Skeletal muscle tissue (tissue), 4 donors: ENCODE data around the gene MTA1. TPM values are rescaled to one million over a fixed set of nuclear protein-coding genes. Genes with fewer than 3 reads are reported as not detected.

Experiments used
- H3K27ac ChIP-seq: one replicate; pipeline ENCODE4 v1.7.0; 2013; ENCODE audit warnings: mild to moderate bottlenecking, low read depth, low read length, inconsistent platforms
- H3K27me3 ChIP-seq, 3 donors: one replicate each; pipeline ENCODE4 v1.7.0; 2013; ENCODE audit warnings: low read length in 3 of 3; ENCODE audit not compliant: control insufficient read depth in 3 of 3, insufficient read depth in 3 of 3
- H3K36me3 ChIP-seq, 3 donors: one replicate each; pipeline ENCODE4 v1.7.0; 2013; ENCODE audit warnings: low read length in 3 of 3; ENCODE audit not compliant: control insufficient read depth in 3 of 3, insufficient read depth in 3 of 3
- H3K4me1 ChIP-seq, 3 donors: one replicate each; pipeline ENCODE4 v1.7.0; 2013; ENCODE audit warnings: low read length in 3 of 3, mild to moderate bottlenecking in 3 of 3; ENCODE audit not compliant: control insufficient read depth in 3 of 3, insufficient read depth in 3 of 3
- H3K4me3 ChIP-seq, 3 donors: one replicate each; pipeline ENCODE4 v1.7.0; 2013; ENCODE audit warnings: low read length in 3 of 3
- H3K9ac ChIP-seq, 3 donors: one replicate each; pipeline ENCODE4 v1.7.0; 2013; ENCODE audit warnings: low read length in 3 of 3, mild to moderate bottlenecking in 3 of 3, moderate library complexity in 2 of 3, low read depth in 1 of 3
- H3K9me3 ChIP-seq, 3 donors: one replicate each; pipeline ENCODE4 v1.7.0; 2013; ENCODE audit warnings: low read length in 3 of 3; ENCODE audit not compliant: control insufficient read depth in 3 of 3
- total RNA-seq: library from RNA; depleted of rRNA; stranded (reverse); fragments of >200 nt; gene quantifications from one replicate; pipeline ENCODE4 v1.2.3, GENCODE V29; 2014
- donor health status: Osteomylitis.

MTA1 gene
- total RNA-seq, 1 donor from 2014 or later = 19.3 TPM

DNA sequence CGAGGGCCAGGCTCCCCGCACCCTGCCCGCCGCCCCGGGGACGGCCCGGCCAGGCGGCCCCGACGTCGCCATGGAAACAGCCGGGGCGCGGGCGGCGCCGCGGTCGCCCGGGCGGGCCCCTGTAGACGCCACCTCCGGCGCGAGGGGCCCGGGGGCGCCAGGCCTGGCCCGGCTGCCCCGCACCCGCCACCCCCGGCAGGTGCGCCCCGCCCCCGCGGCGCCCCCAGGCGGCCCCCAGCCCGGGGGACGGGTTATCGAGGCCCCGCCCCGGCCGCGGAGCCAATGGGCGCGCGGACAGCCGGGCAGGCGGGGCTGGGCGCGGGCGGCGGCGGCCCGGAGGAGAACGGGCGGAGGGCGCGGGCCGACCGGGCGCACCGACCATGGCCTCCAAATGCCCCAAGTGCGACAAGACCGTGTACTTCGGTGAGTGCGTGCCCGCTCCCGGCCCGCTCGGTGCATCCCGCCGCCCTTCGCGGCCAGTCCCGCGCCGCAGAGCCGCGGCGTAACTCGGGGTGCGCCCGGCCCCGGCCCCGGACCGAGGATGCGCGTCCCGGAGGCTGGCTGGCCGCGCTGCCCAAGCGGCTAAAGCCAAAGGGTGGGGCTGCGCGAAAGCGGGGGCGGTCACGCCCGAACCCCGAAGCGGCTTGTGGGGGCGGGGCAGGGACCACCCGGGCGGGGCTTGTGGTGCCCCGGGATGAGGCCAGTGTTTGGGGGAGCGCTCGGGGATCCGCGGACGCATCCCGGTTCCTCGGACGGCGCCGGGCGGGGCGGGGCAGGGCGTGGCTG, 55.0 kb downstream of the MTA1 start, which contains the start of gene CRIP2:
Gene CRIP2, plus strand, starts transcription at position 339 of the 786 bp plus-strand sequence. Its CDS starts 42 bp downstream, at position 381.
- peaks cover 0 to 6% (median 0%) of the 10 kb centered on the region in 3 donors for H3K27me3 ChIP-seq
- no peaks in the 10 kb centered on the region for H3K9me3 ChIP-seq
- peak within 1 kb of the TSS; percentile 66 to 78 (median 67) for H3K4me3 ChIP-seq
- H3K36me3 ChIP-seq = peaks cover 0 to 2% (median 1%) of the 10 kb centered on the region in 3 donors
- peak within 1 kb of the TSS; percentile 82 for H3K27ac ChIP-seq
- H3K4me1 ChIP-seq = peaks cover 37 to 53% (median 53%) of the 10 kb centered on the region in 3 donors
- H3K9ac ChIP-seq = peak within 1 kb of the TSS; percentile 70 to 78 (median 70)

DNA sequence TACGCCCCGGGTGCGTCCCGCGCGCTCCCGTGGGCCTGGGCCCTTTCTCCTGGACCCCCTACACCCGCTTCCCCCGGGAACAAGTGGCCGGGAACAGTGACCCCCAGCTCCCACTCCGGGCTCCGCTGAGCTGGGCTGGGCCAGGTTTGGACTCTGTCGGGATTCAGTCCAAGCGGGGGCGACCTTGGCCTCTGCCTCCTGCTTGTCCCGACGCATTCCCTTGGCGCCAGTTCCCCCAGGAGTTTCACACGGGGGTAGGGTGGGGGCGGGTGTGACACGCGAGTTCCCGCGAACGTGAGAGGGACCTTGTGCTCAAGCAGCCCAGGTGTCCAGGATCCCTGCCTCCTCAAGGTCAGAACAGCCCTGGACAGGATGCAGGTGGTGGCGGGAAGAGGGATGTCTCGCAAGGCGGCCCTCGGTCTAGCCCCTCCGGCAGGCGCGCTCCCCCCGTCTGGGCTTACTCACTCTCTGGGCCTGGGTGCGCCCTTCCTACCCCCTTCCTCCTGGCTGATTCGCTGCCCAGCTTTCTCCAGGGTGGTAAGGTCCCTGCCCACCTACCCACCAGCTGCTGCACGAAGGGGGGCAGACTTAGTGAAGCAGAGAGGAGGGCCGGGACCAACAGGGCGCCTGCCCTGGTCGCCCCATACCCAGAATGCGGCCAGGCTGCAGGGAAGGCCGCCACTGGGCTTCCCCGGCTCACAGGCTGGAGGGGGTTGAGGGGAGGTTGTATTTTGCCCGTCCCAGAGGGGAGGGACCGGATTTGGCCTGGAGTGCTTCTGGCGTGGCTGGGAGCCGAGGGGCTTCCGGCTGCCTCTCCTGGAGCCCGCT, 55.9 kb downstream of the MTA1 start:
- peak overlapping the region; percentile 82 for H3K27ac ChIP-seq
- peak overlapping the region; percentile 66 to 78 (median 67) for H3K4me3 ChIP-seq
- no peaks in the 10 kb centered on the region for H3K9me3 ChIP-seq
- H3K9ac ChIP-seq = peak overlapping the region; percentile 70 to 78 (median 70)
- H3K27me3 ChIP-seq = peaks cover 0 to 9% (median 0%) of the 10 kb centered on the region in 3 donors
- H3K36me3 ChIP-seq = peaks cover 0 to 2% (median 0%) of the 10 kb centered on the region in 3 donors
- H3K4me1 ChIP-seq = peaks cover 42 to 59% (median 59%) of the 10 kb centered on the region in 3 donors

DNA sequence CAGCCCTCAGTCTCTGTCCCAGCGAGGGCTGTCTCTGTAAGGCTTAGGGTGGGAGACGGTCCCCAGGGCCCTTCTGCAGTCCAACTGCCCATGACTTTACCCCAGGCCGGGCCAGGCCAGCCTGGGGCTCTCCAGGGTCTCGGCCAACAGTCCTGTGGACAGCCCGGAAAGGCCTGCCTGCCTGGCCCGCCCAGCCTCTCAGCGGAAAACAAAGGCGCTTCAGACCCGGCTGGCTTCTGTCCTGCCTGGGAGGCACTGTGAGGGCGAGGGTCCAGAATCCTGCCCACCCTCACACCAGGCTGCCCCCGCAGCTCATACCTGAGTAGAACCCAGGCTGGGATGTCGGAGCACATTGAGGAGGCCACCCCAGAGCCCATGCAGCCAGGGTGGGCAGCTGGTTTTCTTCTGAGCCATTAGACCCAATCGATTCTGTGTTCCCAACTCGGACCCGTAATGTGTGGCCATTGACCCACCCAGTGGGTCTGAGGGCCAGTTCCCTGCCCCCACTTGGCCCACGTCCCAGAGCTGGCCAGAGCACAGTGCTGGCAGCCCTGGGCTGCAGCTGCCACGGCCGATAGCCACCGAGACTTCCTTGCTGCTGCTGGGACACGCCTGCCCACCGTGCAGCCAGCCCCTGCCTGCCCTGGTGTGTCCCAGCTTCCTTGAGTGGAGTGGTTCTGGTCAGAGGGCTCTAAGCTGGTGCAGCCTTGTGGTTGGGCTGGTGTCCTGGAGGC, 56.6 kb downstream of the MTA1 start:
- peak overlapping the region; percentile 70 to 78 (median 70) for H3K9ac ChIP-seq
- peak overlapping the region; percentile 66 to 78 (median 67) for H3K4me3 ChIP-seq
- no peaks in the 10 kb centered on the region for H3K9me3 ChIP-seq
- no peaks in the 10 kb centered on the region for H3K36me3 ChIP-seq
- H3K27me3 ChIP-seq = peaks cover 0 to 12% (median 0%) of the 10 kb centered on the region in 3 donors
- peaks cover 48 to 61% (median 60%) of the 10 kb centered on the region in 3 donors for H3K4me1 ChIP-seq
- peak overlapping the region; percentile 82 for H3K27ac ChIP-seq

DNA sequence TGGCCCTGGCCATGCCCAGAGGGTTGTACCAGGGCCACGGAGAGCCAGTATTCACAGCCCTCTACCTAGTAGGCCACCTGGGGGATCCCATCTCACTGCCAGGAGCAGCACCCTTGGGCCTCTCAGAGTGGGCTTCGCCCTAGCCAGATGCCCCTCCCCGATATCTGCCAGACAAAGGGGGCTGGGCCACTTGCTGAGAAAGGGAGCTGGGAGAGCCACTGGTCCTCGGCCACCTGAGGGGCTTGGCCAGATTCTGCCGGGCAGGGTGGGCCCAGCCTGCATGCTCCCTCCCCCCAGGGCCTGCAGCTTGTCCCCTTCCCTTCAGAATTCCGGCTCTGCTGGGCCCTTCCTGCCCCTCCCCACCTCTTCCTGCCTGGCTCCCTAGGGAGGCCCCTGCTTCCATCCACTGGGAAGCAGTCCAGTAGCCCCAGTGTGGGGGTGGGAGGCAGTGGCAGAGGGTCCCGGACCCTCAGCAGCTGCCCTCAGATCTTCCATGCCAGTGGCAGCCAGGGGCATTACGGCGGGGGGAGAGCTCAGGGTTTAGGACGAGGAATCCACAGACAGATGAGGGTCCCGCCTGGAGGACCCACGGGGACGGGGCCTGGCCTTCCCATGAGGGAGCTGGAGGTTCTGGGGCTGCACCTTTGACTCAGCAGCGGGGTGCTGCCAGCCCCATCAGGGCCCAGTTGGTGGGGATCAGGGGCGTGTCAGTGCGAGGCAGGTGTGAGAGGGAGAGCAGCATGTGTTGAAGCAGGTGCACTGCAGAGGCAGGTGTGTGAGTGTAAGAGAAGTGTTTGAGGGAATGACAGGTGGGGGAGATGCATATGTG, 57.4 kb downstream of the MTA1 start:
- Histone ChIP-seq H3K36me3 (no peaks in the 10 kb centered on the region), H3K27me3 (peaks cover 0 to 16% (median 0%) of the 10 kb centered on the region in 3 donors), H3K4me3 (peak overlapping the region; percentile 66 to 78 (median 67)), H3K27ac (peak overlapping the region; percentile 82), H3K4me1 (peaks cover 47 to 62% (median 62%) of the 10 kb centered on the region in 3 donors), H3K9me3 (no peaks in the 10 kb centered on the region), H3K9ac (peak overlapping the region; percentile 70 to 78 (median 70))

DNA sequence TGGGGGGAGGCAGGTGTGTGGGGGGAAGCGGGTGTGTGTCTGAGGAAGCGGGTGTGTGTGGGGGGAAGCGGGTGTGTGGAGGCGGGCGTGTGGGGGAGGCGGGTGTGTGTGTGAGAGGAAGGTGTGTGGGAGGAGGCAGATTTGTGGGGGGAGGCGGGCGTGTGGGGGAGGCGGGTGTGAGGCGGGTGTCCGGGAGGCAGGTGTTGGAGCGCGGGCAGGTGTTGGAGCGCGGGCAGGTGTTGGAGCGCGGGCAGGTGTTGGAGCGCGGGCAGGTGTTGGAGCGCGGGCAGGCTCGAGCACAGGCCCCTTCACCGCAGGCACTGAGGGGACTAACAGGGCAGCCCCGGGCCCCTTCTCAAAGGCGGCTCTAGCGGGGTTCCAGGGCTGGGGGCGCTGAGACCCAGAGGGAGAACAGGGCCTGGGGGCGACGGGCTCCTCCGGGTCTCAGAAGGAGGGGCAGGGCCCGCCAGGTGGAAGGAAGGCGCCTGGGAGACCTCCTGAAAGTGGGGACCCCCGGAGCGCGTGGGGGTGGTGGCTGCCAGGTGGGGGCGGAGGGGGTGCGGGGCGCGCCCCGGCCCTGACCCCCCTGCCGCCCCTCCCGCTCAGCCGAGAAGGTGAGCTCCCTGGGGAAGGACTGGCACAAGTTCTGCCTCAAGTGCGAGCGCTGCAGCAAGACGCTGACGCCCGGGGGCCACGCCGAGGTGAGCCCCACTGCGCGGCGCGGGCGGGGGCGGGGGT, 58.2 kb downstream of the MTA1 start:
- peaks cover 47 to 62% (median 62%) of the 10 kb centered on the region in 3 donors for H3K4me1 ChIP-seq
- peak overlapping the region; percentile 82 for H3K27ac ChIP-seq
- H3K36me3 ChIP-seq = no peaks in the 10 kb centered on the region
- H3K4me3 ChIP-seq = peak overlapping the region in 2 of 3 donors; percentile 56 to 78
- H3K27me3 ChIP-seq = peaks cover 0 to 24% (median 0%) of the 10 kb centered on the region in 3 donors
- H3K9ac ChIP-seq = no peak overlapping the region
- H3K9me3 ChIP-seq = no peaks in the 10 kb centered on the region

DNA sequence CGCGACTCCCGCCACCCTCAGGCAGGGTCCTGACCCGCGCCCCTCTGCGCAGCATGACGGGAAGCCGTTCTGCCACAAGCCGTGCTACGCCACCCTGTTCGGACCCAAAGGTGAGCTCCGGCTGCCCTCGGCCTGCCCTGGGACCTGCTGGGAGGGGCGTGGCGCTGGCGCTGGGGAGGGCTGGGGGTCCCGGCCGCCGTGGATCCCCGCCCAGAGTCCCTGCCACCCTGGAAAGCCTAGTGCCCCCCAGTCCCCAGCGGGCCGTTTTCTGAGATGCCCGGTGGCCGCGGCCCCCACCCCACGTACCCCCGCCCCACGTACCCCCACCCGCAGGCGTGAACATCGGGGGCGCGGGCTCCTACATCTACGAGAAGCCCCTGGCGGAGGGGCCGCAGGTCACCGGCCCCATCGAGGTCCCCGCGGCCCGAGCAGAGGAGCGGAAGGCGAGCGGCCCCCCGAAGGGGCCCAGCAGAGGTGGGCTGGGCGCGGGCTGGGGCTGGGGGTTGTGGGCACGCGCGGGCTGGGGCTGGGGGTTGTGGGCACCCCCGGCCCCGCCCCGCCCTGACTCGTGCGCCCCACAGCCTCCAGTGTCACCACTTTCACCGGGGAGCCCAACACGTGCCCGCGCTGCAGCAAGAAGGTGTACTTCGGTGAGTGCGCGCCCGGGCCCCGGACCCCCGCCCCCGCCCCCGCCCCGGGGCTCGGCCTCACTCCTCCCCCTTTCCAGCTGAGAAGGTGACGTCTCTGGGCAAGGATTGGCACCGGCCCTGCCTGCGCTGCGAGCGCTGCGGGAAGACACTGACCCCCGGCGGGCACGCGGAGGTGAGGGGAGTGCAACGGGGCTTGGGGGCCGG, 59.0 kb downstream of the MTA1 start:
- peak overlapping the region; percentile 82 for H3K27ac ChIP-seq
- no peak overlapping the region for H3K4me3 ChIP-seq
- H3K4me1 ChIP-seq = peaks cover 49 to 63% (median 62%) of the 10 kb centered on the region in 3 donors
- no peaks in the 10 kb centered on the region for H3K36me3 ChIP-seq
- no peak overlapping the region for H3K9ac ChIP-seq
- no peaks in the 10 kb centered on the region for H3K9me3 ChIP-seq
- H3K27me3 ChIP-seq = peaks cover 0 to 25% (median 0%) of the 10 kb centered on the region in 3 donors

DNA sequence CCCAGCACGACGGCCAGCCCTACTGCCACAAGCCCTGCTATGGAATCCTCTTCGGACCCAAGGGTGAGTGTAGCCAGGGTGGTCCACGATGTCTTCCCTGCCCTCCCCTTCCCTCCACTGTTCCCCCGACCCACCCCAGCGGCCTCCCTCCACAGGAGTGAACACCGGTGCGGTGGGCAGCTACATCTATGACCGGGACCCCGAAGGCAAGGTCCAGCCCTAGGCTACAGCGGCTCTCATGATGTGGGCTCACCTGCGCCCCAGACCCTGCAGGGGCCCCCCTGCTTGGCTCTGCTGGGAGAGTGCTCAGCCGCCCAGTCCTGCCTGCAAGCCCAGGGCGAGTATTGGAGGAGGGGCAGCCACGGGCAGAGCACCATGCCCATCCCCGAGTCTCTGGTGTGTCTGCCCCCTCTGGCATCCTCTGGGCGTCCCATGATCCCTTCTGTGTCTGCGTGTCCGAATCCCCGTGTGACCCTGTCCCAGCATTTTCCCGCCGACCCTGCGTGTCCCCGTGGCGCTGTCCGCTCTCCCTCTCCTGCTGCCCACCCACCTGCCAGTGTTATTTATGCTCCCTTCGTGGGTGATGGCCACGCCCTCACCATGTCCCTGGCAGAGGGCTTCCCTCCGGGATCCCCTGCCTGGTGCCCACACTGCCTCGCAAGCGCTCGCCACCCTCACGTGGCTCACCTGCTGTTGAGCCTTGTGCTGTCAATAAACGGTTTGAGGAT, 60.0 kb downstream of the MTA1 start:
- Histone ChIP-seq H3K4me1 (peaks cover 58 to 69% (median 68%) of the 10 kb centered on the region in 3 donors), H3K27me3 (peaks cover 0 to 35% (median 6%) of the 10 kb centered on the region in 3 donors), H3K9ac (no peak overlapping the region), H3K27ac (no peak overlapping the region), H3K9me3 (no peaks in the 10 kb centered on the region), H3K4me3 (no peak overlapping the region), H3K36me3 (no peaks in the 10 kb centered on the region)
